Stomach (tissue), 4 donors: ENCODE measurements around the gene ADCY9.

Source experiments
- CTCF ChIP-seq, 7 experiments: fragments of 450-650 bp in 4 of 7; fragments of 200-600 bp in 3 of 7; sonication (generic) in 3 of 7; IDR thresholded peaks; one replicate each; pipeline ENCODE4 v1.5.1; 2016 to 2019; ENCODE audit warnings: antibody characterized with exemption in 7 of 7, control low read depth in 2 of 7, mild to moderate bottlenecking in 1 of 7
- EP300 ChIP-seq: sonication (generic); formaldehyde crosslinking; IDR thresholded peaks from one replicate; pipeline ENCODE4 v1.6.1; 2017; ENCODE audit warnings: antibody characterized with exemption

- TF ChIP-seq CTCF (IDR thresholded peaks at IDR 0.05) (no peak), EP300 (no peak)
Measured at GRCh38 chr16:4051591-4051990, 64.7 kb downstream of the ADCY9 start.
